NK-92 (cell line): Measurements from ENCODE around the gene SCARB2.

ENCODE experiments used
- DNase-seq: peaks from one replicate; lab custom pipeline; 2025; ENCODE audit not compliant: unreplicated experiment; lab: John Stamatoyannopoulos, UW

The SCARB2 gene

GRCh38 chr4:76226418-76226817, 12.8 kb upstream of the SCARB2 start:
- no peak for DNase-seq

GRCh38 chr4:76224171-76224570, 10.5 kb upstream of the SCARB2 start:
- DNase-seq: no peak

DNA sequence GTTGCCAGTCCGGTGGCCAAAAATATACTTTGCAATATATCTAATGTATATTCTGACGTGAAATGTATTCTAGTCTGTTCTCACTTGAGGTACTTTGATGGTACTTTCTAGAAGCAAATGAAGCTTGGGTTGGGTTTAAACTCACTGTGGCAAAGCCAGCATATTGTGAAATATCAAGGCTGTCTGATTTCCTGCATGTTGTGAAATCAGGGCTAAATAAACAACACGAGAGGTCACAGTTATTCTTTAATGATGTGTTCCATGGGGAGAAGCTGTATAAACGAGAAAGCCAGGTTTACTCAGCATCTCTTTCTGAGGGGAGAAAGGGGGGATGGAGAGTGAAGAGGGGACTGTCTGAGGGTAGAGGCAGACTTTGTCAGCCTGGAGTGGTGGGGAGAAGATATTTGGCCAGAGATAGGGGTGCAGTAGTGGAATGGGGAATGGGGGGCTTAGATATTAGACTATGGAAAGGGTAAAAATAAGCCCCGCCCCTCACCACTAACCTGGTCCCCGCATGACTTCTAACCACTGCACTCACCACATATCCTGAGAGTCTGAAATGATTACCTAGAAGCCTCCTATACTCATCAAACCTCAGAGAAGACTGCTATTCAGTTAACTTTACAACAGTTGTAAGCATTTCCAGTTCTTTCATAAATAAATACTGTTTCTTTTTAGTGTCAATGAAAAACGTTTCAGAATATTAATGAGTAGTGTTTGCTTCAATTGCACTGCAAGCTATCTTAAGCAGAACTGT, 5.9 kb upstream of the SCARB2 start:
- DNase-seq: no peak

DNA sequence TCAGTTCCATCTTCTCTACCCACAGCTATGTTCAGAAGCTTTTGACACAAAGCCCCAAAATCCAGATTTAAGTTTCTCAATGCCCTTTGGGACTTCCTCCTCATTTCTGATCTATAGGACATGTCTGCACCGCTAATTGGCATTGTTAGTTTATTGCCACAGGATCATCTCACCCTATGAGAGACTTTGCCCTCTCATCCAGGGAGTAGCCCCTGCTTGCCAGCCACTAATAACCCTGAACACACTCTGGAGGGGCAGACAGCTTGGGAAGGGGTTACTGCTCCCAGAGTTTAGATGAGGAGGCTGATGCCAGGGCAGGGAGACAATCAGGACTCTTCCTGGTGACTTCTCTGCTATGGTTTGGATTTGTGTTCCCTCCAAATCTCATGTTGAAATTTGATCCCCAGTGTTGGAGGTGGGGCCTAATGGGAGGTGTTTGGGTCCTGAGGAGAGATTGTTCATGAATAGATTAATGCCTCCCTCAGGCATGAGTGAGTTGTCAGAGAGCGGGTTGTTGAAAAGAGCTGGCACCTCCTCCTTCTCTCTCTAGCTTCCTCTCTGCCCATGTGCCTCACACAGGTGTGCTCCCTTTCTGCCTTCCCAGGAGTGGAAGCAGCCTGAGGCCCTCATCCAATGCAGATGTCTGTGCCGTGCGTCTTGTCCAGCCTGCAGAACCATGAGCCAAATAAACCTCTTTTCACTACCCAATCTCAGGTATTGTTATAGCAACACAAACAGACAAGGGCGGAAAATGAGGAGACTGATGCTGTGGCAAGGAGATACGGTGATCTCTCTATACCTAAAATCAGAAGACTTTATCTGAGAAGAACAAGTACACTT, 3.6 kb upstream of the SCARB2 start:
- no peak for DNase-seq

DNA sequence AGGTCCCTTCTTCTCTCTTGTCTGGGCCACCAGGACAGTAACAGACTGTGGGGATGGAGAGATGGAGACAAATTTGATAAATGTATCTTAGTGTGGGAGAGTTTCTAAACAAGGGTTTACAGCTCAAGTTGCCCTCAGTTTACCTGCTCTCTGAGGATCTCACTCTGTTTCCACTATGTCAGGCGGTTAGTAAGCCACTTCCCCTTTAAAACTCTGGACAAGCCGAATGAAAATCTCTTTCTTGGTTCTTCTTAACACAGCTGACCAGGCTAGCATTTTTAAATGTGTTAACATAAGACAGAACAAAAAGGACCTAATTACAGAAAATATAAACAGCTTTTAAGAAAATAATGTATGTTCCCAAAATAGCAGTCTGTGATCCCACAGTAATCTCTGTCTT, 2.9 kb upstream of the SCARB2 start:
- no peak for DNase-seq

- DNase-seq: no peak
Observed at GRCh38 chr4:76215077-76215476, 1.5 kb upstream of the SCARB2 start.

GRCh38 chr4:76214177-76214675, 602 bp upstream of the SCARB2 start:
- no peak for DNase-seq

DNA sequence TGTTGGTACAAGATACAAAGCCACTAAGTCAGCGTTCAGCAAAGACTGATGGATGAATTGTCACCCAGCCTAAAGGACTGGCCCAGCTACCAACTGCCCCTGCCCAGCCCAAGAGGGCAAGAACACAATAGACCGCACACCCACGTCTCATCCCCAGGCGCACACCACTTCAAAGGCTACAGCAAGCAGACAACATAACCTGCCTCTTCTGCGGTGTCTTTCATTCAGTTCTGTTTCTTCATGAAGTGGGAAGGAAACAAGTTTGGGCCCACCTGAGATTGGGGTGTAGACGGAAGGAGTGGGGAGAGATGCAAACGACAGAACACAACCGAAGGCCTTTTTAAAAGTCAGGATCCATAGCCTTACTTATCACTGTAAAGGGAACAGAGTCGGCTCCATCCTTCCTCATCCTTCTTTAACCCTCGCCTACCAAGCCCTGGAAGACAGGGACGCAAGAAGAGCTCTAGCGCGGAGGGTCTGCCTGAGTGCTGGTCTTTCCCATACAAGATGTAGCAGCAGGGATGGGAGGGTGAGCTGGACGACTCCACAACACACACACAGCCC, 691 bp downstream of the SCARB2 start:
- no peak for DNase-seq

GRCh38 chr4:76211769-76212708, 1.6 kb downstream of the SCARB2 start:
- no peak for DNase-seq

DNA sequence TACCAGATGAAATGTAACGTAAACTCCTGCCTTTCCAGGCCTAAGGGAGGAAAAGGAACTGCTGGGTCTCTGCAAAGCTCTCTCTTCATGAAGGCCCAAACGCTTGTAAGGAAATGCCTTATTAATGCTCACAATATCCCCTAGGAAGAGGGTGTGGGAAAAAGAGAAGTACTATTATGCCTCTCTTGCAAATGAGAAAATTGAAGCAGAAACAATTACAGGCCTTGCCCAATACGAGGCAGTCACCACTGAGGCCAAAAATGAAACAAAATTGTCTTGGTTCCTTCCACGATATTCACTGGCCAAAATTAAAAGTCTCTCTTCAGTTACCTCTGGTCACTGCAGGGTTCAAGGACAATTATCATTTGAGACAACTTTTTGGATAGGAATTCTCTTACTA, 3.2 kb downstream of the SCARB2 start:
- no peak for DNase-seq

DNA sequence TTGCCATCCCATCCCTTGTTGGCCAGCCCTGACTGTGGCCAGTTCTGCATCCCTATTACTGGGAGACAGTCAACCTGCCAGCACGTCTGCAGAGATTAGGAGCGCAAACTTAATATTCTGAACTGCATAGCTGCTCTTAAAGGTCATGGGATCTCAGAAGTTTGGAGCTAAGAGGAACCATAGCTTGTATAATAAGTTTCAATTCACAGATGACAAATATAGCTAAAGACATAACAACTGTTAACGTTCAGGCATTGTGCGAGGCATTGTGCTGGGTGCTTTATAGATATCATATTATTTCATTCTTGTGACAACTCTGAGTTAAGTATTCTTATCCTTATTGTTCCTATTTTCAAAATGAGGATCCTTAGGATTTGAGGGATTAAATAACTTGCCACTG, 3.7 kb downstream of the SCARB2 start:
- no peak for DNase-seq

- DNase-seq: no peak
Observed at GRCh38 chr4:76208005-76208765, 5.4 kb downstream of the SCARB2 start.

DNA sequence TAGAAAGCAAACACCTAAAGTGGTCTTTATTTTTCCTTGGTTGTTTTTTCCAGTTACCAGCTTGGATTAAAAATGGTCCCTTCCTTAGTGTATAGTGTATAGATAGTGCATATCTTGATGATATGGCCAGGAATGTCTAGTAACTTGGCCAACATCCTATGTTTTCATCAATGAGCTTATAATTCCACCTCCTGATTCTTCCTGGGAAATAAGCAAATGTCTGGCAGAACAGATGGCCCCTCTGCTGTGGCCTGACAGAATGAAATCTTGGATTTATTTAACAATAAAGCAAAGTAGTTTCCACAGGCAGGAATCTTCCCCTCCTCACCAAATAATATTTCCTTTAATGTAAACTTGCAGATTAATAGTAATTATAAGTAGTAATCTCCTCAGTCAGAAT, 6.1 kb downstream of the SCARB2 start:
- DNase-seq: no peak

- DNase-seq: no peak
Observed at GRCh38 chr4:76206222-76206942, 7.2 kb downstream of the SCARB2 start.

GRCh38 chr4:76205476-76205875, 8.1 kb downstream of the SCARB2 start:
- no peak for DNase-seq

- no peak for DNase-seq
Observed at GRCh38 chr4:76204936-76205335, 8.7 kb downstream of the SCARB2 start.

GRCh38 chr4:76203541-76203940, 10.1 kb downstream of the SCARB2 start:
- no peak for DNase-seq

DNA sequence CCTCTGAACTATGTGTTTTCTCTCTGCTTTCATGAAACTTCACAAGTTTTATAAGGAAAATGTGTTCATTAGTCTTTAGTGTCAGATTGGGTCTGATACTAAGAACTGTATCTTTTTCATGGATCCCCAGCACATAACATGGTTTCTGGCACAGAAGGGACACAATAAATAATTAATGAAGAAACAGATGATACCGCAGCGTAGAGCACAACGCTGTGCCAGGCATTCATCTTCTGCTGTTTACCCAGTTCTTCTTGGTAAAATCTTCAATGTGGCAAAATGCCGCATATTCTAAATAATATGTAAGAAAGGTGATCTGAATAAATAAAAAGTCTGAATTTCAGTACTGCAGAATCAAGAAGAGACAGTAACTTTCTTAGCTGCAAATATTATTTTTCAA, 12.3 kb downstream of the SCARB2 start:
- no peak for DNase-seq

- no peak for DNase-seq
Observed at GRCh38 chr4:76200771-76201231, 12.8 kb downstream of the SCARB2 start.
